ENCODE data around the gene METTL1. TPM values are rescaled to one million over a fixed set of nuclear protein-coding genes. Genes with fewer than 3 reads are reported as not detected.

METTL1 gene
- total RNA-seq, 6 donors from 2014 or later, result 1.3 to 30.2 (median 16.9) TPM

DNA sequence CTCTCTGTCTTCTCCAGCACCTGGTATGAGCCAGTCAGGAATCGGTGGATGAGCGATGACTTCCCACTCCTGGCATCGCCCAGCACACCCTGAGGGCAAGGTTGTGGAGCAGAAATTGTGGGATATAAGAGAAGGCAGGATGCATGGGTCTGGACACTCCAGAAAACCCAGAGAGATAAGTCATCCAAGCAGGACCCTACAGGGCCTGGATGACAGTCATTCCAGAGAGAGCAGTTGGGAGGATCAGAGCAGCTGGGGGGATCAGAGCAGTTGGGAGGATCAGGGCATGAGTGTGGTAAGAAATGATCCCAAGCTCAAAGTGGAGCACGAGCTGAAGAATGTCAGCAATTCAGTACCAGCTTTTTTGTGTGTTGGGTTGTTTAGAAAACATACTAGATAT lies 37.3 kb downstream of the METTL1 start:
- Histone ChIP-seq H3K4me3 (no peak overlapping the region), H3K9me3 (no peaks in the 10 kb centered on the region), H3K27me3 (peaks cover 1 to 44% (median 18%) of the 10 kb centered on the region in 4 donors), H3K4me1 (peaks cover 26 to 43% (median 33%) of the 10 kb centered on the region in 4 donors), H3K27ac (no peak overlapping the region), H3K36me3 (peaks cover 0 to 8% (median 1%) of the 10 kb centered on the region in 4 donors)
- WGBS, 2 donors, result 75 to 81% methylated on average over 4 of the region's 4 CpGs
- TF ChIP-seq, protein P1, sequence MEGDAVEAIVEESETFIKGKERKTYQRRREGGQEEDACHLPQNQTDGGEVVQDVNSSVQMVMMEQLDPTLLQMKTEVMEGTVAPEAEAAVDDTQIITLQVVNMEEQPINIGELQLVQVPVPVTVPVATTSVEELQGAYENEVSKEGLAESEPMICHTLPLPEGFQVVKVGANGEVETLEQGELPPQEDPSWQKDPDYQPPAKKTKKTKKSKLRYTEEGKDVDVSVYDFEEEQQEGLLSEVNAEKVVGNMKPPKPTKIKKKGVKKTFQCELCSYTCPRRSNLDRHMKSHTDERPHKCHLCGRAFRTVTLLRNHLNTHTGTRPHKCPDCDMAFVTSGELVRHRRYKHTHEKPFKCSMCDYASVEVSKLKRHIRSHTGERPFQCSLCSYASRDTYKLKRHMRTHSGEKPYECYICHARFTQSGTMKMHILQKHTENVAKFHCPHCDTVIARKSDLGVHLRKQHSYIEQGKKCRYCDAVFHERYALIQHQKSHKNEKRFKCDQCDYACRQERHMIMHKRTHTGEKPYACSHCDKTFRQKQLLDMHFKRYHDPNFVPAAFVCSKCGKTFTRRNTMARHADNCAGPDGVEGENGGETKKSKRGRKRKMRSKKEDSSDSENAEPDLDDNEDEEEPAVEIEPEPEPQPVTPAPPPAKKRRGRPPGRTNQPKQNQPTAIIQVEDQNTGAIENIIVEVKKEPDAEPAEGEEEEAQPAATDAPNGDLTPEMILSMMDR (IDR thresholded peaks at IDR 0.05), result no peak
- no peak for TF ChIP-seq EP300 (IDR thresholded peaks at IDR 0.05)
- no peak for TF ChIP-seq POLR2AphosphoS5 (IDR thresholded peaks at IDR 0.05)
- TF ChIP-seq POLR2A (IDR thresholded peaks at IDR 0.05), result no peak
- ATAC-seq (ENCODE audit: low FRiP score in 2 of 2), result no peak
- no peak for DNase-seq

GRCh38 chr12:57733928-57734327 lies 38.0 kb downstream of the METTL1 start:
- 62 to 77% methylated on average over 5 to 6 of the region's 6 CpGs for WGBS, 2 donors

GRCh38 chr12:57732726-57733593 lies 38.9 kb downstream of the METTL1 start:
- H3K27ac ChIP-seq, result no peak overlapping the region
- H3K9me3 ChIP-seq, result no peaks in the 10 kb centered on the region
- H3K36me3 ChIP-seq, result peaks cover 0 to 8% (median 1%) of the 10 kb centered on the region in 4 donors
- peaks cover 18 to 28% (median 21%) of the 10 kb centered on the region in 4 donors for H3K4me1 ChIP-seq
- H3K27me3 ChIP-seq, result peaks cover 0 to 28% (median 11%) of the 10 kb centered on the region in 4 donors
- TF ChIP-seq POLR2A (IDR thresholded peaks at IDR 0.05) (no peak), EP300 (IDR thresholded peaks at IDR 0.05) (no peak), POLR2AphosphoS5 (IDR thresholded peaks at IDR 0.05) (no peak)
- TF ChIP-seq, protein P1 (IDR thresholded peaks at IDR 0.05), result no peak
- DNase-seq (no peak), ATAC-seq (ENCODE audit: low FRiP score in 2 of 2) (no peak)
- H3K4me3 ChIP-seq, result no peak overlapping the region
- WGBS, 2 donors, result 71 to 78% methylated on average over 11 of the region's 11 CpGs

More at GRCh38 chr12:57733928-57734327, 38.0 kb downstream of the METTL1 start:
- Histone ChIP-seq H3K27ac (no peak overlapping the region), H3K4me3 (no peak overlapping the region), H3K36me3 (peaks cover 0 to 8% (median 1%) of the 10 kb centered on the region in 4 donors), H3K27me3 (peaks cover 1 to 38% (median 18%) of the 10 kb centered on the region in 4 donors), H3K9me3 (no peaks in the 10 kb centered on the region), H3K4me1 (peaks cover 26 to 38% (median 31%) of the 10 kb centered on the region in 4 donors)
- TF ChIP-seq, protein P1 (IDR thresholded peaks at IDR 0.05), result no peak
- no peak for TF ChIP-seq EP300 (IDR thresholded peaks at IDR 0.05)
- TF ChIP-seq POLR2A (IDR thresholded peaks at IDR 0.05), result no peak
- no peak for TF ChIP-seq POLR2AphosphoS5 (IDR thresholded peaks at IDR 0.05)
- DNase-seq (no peak), ATAC-seq (ENCODE audit: low FRiP score in 2 of 2) (no peak)

GRCh38 chr12:57732270-57732669 lies 39.6 kb downstream of the METTL1 start:
- Histone ChIP-seq H3K4me1 (peaks cover 11 to 26% (median 18%) of the 10 kb centered on the region in 4 donors), H3K27ac (no peak overlapping the region), H3K27me3 (peaks cover 0 to 21% (median 7%) of the 10 kb centered on the region in 4 donors), H3K4me3 (no peak overlapping the region), H3K9me3 (no peaks in the 10 kb centered on the region), H3K36me3 (peaks cover 0 to 15% (median 4%) of the 10 kb centered on the region in 4 donors)
- ATAC-seq (ENCODE audit: low FRiP score in 2 of 2) (no peak), DNase-seq (no peak)
- WGBS, 2 donors, result 61 to 70% methylated on average over 3 to 4 of the region's 4 CpGs
- TF ChIP-seq POLR2AphosphoS5 (IDR thresholded peaks at IDR 0.05) (no peak), POLR2A (IDR thresholded peaks at IDR 0.05) (no peak), EP300 (IDR thresholded peaks at IDR 0.05) (no peak)
- TF ChIP-seq, protein P1 (IDR thresholded peaks at IDR 0.05), result no peak
